Sigmoid colon (tissue), 4 donors: ENCODE data around the gene BIRC6.

Experiments used
- CTCF ChIP-seq, 4 experiments: fragments of 450-650 bp in 3 of 4; fragments of 200-600 bp in 1 of 4; IDR thresholded peaks; one replicate each; pipeline ENCODE4 v1.5.1; 2016 to 2019; ENCODE audit warnings: antibody characterized with exemption in 4 of 4, mild to moderate bottlenecking in 3 of 4, moderate library complexity in 2 of 4
- POLR2A ChIP-seq, 2 donors: fragments of 450-650 bp; IDR thresholded peaks; one replicate each; pipeline ENCODE4 v1.6.1; 2016; ENCODE audit warnings: antibody characterized with exemption in 2 of 2, mild to moderate bottlenecking in 2 of 2, moderate library complexity in 2 of 2
- POLR2AphosphoS5 ChIP-seq, 4 donors: sonication (generic); formaldehyde crosslinking; IDR thresholded peaks; one replicate each; pipeline ENCODE4 v1.6.1; 2017; ENCODE audit warnings: antibody characterized with exemption in 4 of 4

GRCh38 chr2:32572030-32572429 is 215.2 kb downstream of the BIRC6 start:
- no peak for TF ChIP-seq CTCF (IDR thresholded peaks at IDR 0.05)
- no peak for TF ChIP-seq POLR2A (IDR thresholded peaks at IDR 0.05)
- TF ChIP-seq POLR2AphosphoS5 (IDR thresholded peaks at IDR 0.05) = no peak
